Muscle layer of duodenum (tissue), 2 donors: ENCODE results near the gene KLF2.

ENCODE experiments used
- H3K27ac ChIP-seq: one replicate; pipeline ENCODE4 v1.7.0; 2013; ENCODE audit warnings: mild to moderate bottlenecking, low read length
- H3K27me3 ChIP-seq: one replicate; pipeline ENCODE4 v1.7.0; 2013; ENCODE audit warnings: low read depth, mild to moderate bottlenecking, control low read depth, low read length
- H3K36me3 ChIP-seq, 2 donors: one replicate each; pipeline ENCODE4 v1.7.0; 2013; ENCODE audit warnings: low read length in 2 of 2, control low read depth in 1 of 2, mild to moderate bottlenecking in 1 of 2; ENCODE audit not compliant: insufficient read depth in 2 of 2, control insufficient read depth in 1 of 2
- H3K4me1 ChIP-seq, 2 donors: one replicate each; pipeline ENCODE4 v1.7.0; 2013; ENCODE audit warnings: low read length in 2 of 2, mild to moderate bottlenecking in 2 of 2, control low read depth in 1 of 2, moderate library complexity in 1 of 2; ENCODE audit not compliant: insufficient read depth in 2 of 2, control insufficient read depth in 1 of 2
- H3K4me3 ChIP-seq, 2 donors: one replicate each; pipeline ENCODE4 v1.7.0; 2013; ENCODE audit warnings: low read length in 2 of 2, low read depth in 1 of 2, mild to moderate bottlenecking in 1 of 2
- H3K9me3 ChIP-seq, 2 donors: one replicate each; pipeline ENCODE4 v1.7.0; 2013; ENCODE audit warnings: low read length in 2 of 2, control low read depth in 1 of 2, mild to moderate bottlenecking in 1 of 2; ENCODE audit not compliant: control insufficient read depth in 1 of 2
- donor health status: healthy.

KLF2 gene

DNA sequence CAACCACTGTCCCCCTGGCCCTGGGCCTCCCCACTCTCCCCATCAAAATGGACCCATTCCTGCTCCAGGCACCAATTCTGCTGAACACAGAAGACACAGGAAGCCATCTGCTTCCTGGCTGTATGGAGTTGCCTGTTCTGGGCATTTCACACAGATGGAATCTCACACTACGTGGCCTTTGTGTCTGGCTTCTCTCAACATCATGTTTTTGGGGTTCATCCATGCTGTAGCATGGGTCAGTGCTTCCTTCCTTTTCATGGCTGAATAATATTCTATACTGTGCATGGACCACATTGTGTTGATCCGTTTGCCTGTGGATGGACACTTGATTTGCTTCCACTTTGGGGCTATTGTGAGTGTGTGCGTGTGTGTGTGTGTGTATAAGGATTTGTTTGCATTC lies 15.0 kb upstream of the KLF2 start:
- H3K4me3 ChIP-seq: no peak overlapping the region

DNA sequence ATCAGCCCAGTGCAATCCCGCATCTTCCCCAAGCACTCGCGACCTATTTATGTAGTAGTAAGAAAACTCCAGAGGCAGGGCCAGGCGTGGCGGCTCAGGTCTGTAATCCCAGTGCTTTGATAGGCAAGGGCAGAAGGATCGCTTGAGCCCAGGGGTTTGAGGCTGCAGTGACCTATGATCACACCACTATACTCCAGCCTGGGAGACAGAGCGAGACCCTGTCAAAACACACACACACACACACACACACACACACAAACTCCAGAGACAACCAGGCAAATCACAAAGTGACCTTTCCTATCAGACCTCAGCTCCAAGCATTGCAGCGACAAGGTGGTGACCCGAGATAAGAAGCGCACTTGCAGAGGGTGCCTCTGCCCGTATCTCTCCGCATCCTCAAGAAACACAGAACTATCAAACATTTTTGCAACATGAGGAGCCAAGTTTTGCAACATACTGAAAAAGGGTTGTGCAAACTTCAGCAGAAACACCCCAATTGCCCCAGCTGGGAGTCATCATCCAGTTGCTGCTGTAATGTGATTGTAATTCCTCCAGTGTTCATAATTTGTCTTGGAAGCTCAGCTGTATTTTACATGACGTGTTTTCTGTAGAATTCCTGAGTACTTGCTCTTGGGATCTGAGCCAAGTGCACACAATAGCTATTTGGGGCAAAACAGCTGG lies 8.7 kb upstream of the KLF2 start:
- Histone ChIP-seq H3K4me3 (no peak overlapping the region), H3K27ac (peak overlapping the region; percentile 71), H3K27me3 (no peaks in the 10 kb centered on the region), H3K36me3 (no peaks in the 10 kb centered on the region), H3K4me1 (peaks cover 7 to 14% of the 10 kb centered on the region in 2 donors), H3K9me3 (no peaks in the 10 kb centered on the region)

More for the DNA sequence above, 15.0 kb upstream of the KLF2 start:
- H3K4me1 ChIP-seq: no peaks in the 10 kb centered on the region
- H3K27me3 ChIP-seq: no peaks in the 10 kb centered on the region
- no peaks in the 10 kb centered on the region for H3K36me3 ChIP-seq
- H3K27ac ChIP-seq: no peak overlapping the region
- H3K9me3 ChIP-seq: no peaks in the 10 kb centered on the region

DNA sequence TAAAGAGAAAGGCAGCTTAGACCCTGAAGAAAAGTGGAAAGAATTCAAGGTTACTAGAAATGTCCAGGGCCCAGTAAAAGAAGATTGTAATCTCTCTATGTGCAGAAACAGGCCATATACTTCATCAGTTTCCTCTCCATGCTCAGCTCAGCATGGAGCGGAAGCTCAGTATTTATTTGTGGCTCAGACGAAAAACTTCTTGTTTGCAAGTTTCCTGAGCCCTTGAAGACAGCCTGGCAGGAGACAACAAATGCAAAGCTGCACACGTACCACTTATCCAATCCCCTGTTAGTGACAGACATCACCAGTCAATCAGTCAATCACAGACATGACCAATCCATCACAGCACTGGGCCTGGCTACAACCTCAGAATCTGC lies 8.1 kb upstream of the KLF2 start:
- H3K9me3 ChIP-seq: no peaks in the 10 kb centered on the region
- no peaks in the 10 kb centered on the region for H3K36me3 ChIP-seq
- no peak overlapping the region for H3K4me3 ChIP-seq
- peaks cover 7 to 14% of the 10 kb centered on the region in 2 donors for H3K4me1 ChIP-seq
- peak overlapping the region; percentile 71 for H3K27ac ChIP-seq
- H3K27me3 ChIP-seq: no peaks in the 10 kb centered on the region

DNA sequence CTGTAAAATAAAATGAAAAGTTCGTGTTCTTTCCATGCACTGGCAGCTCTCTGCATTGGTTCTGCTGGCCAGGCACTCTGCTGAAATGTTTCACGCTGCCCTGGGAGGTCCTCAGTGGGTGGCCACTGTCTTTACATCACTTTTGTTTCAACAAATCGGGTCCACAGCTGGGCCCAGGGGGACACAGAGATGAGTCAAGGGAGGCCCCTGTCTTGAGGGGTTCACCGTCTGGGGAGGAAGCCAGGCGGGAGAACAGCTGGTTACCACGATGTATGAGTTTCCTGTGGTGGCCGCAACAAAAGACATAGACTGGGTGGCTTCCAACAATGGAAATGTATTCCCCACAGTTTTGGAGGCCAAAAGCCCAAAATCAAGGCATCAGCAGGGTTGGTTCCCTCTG lies 5.1 kb upstream of the KLF2 start:
- Histone ChIP-seq H3K4me3 (no peak overlapping the region), H3K36me3 (no peaks in the 10 kb centered on the region), H3K27me3 (no peaks in the 10 kb centered on the region), H3K27ac (no peak overlapping the region), H3K4me1 (peaks cover 7 to 21% of the 10 kb centered on the region in 2 donors), H3K9me3 (no peaks in the 10 kb centered on the region)

DNA sequence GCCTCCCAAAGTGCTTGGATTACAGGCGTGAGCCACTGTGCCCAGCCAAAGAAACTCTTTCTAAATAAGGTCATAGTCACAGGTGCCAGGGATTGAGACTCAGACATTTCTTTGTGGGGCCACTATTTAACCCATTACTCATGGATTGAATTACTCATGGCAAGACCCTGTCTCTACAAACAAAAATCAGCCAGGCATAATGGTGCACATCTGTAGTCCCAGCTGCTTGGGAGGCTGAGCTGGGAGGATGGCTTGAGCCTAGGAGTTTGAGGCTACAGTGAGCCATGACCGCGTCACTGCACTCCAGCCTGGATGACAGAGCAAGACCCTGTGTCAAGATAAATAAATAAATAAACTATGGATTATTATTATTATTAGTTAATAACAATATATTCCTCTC lies 3.6 kb upstream of the KLF2 start:
- H3K4me3 ChIP-seq: no peak overlapping the region
- H3K4me1 ChIP-seq: peaks cover under 1 to 14% of the 10 kb centered on the region in 2 donors
- H3K27me3 ChIP-seq: no peaks in the 10 kb centered on the region
- no peak overlapping the region for H3K27ac ChIP-seq
- no peaks in the 10 kb centered on the region for H3K36me3 ChIP-seq
- no peaks in the 10 kb centered on the region for H3K9me3 ChIP-seq

DNA sequence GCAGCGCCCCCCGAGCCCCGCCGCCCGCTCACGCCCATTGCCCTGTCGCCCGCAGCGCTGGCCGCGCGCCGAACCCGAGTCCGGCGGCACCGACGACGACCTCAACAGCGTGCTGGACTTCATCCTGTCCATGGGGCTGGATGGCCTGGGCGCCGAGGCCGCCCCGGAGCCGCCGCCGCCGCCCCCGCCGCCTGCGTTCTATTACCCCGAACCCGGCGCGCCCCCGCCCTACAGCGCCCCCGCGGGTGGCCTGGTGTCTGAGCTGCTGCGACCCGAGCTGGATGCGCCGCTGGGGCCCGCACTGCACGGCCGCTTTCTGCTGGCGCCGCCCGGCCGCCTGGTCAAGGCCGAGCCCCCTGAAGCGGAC lies 518 bp downstream of the KLF2 start:
- Histone ChIP-seq H3K9me3 (no peaks in the 10 kb centered on the region), H3K4me1 (peaks cover 0 to 24% of the 10 kb centered on the region in 2 donors), H3K4me3 (peak overlapping the region in 1 of 2 donors; percentile 74), H3K27ac (no peak overlapping the region), H3K36me3 (peaks cover 8 to 9% of the 10 kb centered on the region in 2 donors), H3K27me3 (no peaks in the 10 kb centered on the region)

DNA sequence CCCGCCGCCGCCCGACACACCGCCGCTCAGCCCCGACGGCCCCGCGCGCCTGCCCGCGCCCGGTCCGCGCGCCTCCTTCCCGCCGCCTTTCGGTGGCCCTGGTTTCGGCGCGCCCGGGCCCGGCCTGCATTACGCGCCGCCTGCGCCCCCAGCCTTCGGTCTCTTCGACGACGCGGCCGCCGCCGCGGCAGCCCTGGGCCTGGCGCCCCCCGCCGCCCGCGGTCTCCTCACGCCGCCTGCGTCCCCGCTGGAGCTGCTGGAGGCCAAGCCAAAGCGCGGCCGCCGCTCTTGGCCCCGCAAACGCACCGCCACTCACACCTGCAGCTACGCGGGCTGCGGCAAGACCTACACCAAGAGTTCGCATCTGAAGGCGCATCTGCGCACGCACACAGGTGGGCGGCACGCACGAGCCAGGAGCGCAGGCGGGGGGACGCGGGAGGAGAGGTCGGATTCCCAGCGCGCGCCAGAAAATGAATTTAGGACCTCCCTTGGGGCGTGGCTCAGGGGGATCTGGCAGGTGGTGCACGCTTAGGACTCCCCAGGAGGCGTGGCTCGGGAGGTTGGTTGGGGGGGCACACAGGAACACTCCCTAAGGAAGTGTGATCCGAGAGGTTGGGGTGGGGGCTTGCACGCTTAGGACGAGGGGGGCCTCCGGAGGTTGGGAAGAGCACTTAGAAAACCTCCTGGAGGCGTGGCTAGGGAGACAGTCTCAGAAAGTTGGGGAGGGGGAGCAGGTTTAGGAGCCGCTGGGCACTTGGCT lies 1.2 kb downstream of the KLF2 start:
- Histone ChIP-seq H3K9me3 (no peaks in the 10 kb centered on the region), H3K4me1 (peaks cover 0 to 24% of the 10 kb centered on the region in 2 donors), H3K36me3 (peaks cover 8 to 9% of the 10 kb centered on the region in 2 donors), H3K4me3 (peak overlapping the region; percentile 63 to 96), H3K27me3 (no peaks in the 10 kb centered on the region), H3K27ac (peak overlapping the region; percentile 49)

DNA sequence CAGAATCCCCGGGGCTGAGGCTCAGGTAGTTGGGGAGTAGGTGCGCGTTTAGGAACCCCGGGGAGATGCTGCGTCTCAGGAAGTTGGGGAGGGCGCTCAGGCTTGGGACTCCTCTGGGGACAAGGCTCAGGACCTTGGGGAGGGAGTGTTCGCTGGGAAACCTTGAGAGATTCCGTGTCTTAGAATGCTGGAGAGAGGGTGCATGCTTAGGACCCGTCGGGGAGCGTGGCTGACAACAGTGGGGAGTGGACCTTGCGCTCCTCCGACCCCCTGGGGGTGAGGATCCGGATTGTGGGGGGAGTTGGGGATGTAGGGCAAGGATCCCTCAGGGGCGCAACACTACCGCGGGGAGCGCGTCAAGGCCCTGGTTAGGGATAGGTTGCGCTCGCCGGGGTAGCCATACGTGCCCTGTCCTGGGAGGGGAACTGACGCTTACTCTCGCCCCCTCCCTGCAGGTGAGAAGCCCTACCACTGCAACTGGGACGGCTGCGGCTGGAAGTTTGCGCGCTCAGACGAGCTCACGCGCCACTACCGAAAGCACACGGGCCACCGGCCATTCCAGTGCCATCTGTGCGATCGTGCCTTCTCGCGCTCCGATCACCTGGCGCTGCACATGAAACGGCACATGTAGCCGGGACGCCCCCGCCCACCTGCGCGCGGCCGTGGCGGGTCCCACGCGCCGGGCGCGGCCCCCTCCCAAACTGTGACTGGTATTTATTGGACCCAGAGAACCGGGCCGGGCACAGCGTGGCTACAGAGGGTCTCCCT lies 2.0 kb downstream of the KLF2 start:
- H3K9me3 ChIP-seq: no peaks in the 10 kb centered on the region
- peak overlapping the region; percentile 63 to 96 for H3K4me3 ChIP-seq
- H3K36me3 ChIP-seq: peaks cover 8 to 9% of the 10 kb centered on the region in 2 donors
- no peaks in the 10 kb centered on the region for H3K27me3 ChIP-seq
- H3K27ac ChIP-seq: peak overlapping the region; percentile 89
- H3K4me1 ChIP-seq: peaks cover 0 to 24% of the 10 kb centered on the region in 2 donors

DNA sequence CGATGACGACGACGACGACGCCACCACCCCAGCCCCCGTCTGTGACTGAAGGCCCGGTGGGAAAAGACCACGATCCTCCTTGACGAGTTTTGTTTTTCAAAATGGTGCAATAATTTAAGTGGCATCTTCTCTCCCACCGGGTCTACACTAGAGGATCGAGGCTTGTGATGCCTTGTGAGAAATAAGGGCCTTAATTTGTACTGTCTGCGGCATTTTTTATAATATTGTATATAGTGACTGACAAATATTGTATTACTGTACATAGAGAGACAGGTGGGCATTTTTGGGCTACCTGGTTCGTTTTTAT lies 2.5 kb downstream of the KLF2 start:
- H3K36me3 ChIP-seq: peaks cover 8 to 9% of the 10 kb centered on the region in 2 donors
- H3K4me1 ChIP-seq: peaks cover 0 to 24% of the 10 kb centered on the region in 2 donors
- no peaks in the 10 kb centered on the region for H3K27me3 ChIP-seq
- peak overlapping the region; percentile 63 to 96 for H3K4me3 ChIP-seq
- H3K27ac ChIP-seq: peak overlapping the region; percentile 89
- no peaks in the 10 kb centered on the region for H3K9me3 ChIP-seq

DNA sequence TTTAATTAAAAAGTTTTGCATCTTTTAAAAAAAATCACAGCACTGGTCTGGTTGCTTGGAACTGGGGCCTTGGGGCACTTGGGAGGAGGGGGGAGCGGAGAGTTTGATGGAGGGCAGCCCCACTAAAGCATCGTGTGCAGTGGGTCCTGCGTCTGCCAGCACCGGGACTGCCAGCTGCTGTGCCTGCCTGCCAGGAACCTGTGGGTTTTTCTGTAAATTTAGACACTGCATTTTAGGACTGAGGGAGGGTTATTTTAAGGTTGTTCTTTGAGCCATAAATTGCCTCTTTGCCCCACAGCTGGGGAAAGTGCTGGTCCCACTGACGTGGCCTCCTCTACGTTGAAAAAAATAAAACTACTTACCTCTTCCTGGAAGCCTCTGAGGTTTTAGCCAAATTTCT lies 2.9 kb downstream of the KLF2 start:
- H3K9me3 ChIP-seq: no peaks in the 10 kb centered on the region
- no peaks in the 10 kb centered on the region for H3K27me3 ChIP-seq
- peaks cover 8 to 9% of the 10 kb centered on the region in 2 donors for H3K36me3 ChIP-seq
- peak overlapping the region; percentile 63 to 96 for H3K4me3 ChIP-seq
- H3K27ac ChIP-seq: peak overlapping the region; percentile 89
- H3K4me1 ChIP-seq: peaks cover 0 to 24% of the 10 kb centered on the region in 2 donors
